SK-N-MC (cell line): ENCODE results near the gene PTPRN2.

Experiments used
- EZH2 ChIP-seq: fragments of 200-600 bp; sonication (generic); IDR thresholded peaks from one replicate; pipeline ENCODE4 v1.6.1; 2017; ENCODE audit warnings: antibody characterized with exemption
- FOXP2 ChIP-seq: optimal IDR thresholded peaks from 2 replicates; pipeline ENCODE3; 2011; ENCODE audit warnings: mild to moderate bottlenecking, moderate library complexity; ENCODE audit not compliant: insufficient read depth; ENCODE audit errors: extremely low read length, control extremely low read depth
- POLR2AphosphoS5 ChIP-seq: IDR thresholded peaks from 2 replicates; pipeline ENCODE4 v1.6.1; 2012; ENCODE audit warnings: mild to moderate bottlenecking, low read depth, low read length, borderline replicate concordance

- TF ChIP-seq EZH2 (no peak), POLR2AphosphoS5 (no peak), FOXP2 (no peak)
Observed at GRCh38 chr7:158015403-158016179, 572.0 kb downstream of the PTPRN2 start.
